Neural crest cell (in vitro differentiated cells): Measurements from ENCODE around the gene NHLRC4. TPM values are rescaled to one million over a fixed set of nuclear protein-coding genes. Genes with fewer than 3 reads are reported as not detected.
A peak's percentile ranks its signal among the peaks of the same experiment; 100 is the strongest.

Source experiments
- DNase-seq: peaks from one replicate; pipeline ENCODE4 v3.0.0; 2021; ENCODE audit warnings: low read depth, mixed read lengths, low spot score
- H3K27ac Mint-ChIP-seq: one replicate; pipeline ENCODE4 v1.8.0; 2021; ENCODE audit warnings: mild to moderate bottlenecking, mixed read lengths; ENCODE audit not compliant: unreplicated experiment
- H3K27me3 Mint-ChIP-seq: 2 replicates; pipeline ENCODE4 v1.8.0; 2021; ENCODE audit warnings: low read depth, mild to moderate bottlenecking, mixed read lengths
- H3K36me3 Mint-ChIP-seq: 2 replicates; pipeline ENCODE4 v1.8.0; 2021; ENCODE audit warnings: low read depth, mild to moderate bottlenecking, mixed read lengths
- H3K4me1 Mint-ChIP-seq: 2 replicates; pipeline ENCODE4 v1.8.0; 2021; ENCODE audit warnings: mixed read lengths
- H3K4me3 Mint-ChIP-seq: one replicate; pipeline ENCODE4 v1.8.0; 2021; ENCODE audit warnings: mild to moderate bottlenecking, mixed read lengths
- H3K9me3 Mint-ChIP-seq: 2 replicates; pipeline ENCODE4 v1.8.0; 2021; ENCODE audit warnings: mixed read lengths
- CTCF ChIP-seq: fragments of 200-600 bp; sonication (generic); conservative IDR thresholded peaks from 2 replicates; pipeline ENCODE4 v1.5.0; 2021; ENCODE audit warnings: antibody characterized with exemption, mild to moderate bottlenecking
- total RNA-seq: library from RNA; stranded (reverse); gene quantifications from 2 replicates; pipeline ENCODE4 v1.2.1, GENCODE V29; 2021

Gene NHLRC4
- total RNA-seq, 1 donor from 2014 or later, result 0.86 TPM

- peaks cover 10% of the 10 kb centered on the region for H3K4me1 Mint-ChIP-seq
- no peak for DNase-seq
Measured at GRCh38 chr16:554640-555365, 12.0 kb upstream of the NHLRC4 start.

DNA sequence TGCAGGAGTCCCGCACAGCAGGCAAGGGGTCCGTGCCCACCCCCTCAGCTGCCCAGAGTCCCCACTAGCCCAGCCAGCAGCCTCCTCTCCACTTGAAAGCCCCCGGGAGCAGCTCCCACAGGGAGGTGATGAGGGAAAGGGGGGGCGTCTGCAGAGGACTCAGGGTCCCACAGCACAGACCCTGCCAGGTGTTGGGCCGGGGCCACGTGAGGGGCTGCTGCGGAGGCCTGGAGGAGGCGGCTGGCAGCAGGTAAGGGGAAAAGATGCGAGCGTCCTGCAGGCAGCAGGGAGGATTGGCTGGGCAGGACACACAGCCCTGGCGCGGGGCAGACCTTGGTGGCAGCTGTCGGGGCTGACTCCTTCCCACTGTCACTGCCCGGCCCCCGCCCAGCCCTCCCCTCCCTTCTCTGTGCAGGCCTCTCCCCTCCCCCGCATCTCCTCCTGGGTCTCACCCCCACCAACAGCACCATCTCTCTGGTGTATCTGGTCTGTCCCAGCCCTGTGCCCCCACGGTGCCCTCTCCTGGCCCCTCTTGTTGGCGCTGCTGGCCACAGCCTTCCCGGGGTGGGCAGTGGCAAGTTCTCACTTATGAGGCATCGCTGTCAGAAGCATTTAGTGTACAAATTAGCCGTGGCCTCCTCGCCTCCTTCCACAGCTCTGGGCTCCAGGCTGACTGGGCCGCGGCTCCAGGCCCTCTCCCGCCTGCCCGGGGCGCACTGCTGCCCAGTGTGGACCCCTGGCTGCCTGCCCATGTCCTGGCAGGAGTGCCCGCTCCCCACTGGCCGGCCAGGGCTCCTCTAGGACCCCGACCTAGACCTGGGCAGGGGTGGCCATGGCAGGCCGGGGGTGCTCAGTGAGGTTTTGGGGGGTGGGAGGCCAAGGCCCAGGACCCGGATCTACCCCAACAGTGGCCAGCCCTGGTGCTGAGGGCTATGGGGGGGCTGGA is 11.0 kb upstream of the NHLRC4 start:
- Mint-ChIP-seq H3K4me3 (no peak overlapping the region), H3K9me3 (no peaks in the 10 kb centered on the region), H3K36me3 (no peaks in the 10 kb centered on the region), H3K27me3 (peaks cover 22% of the 10 kb centered on the region), H3K27ac (no peak overlapping the region), H3K4me1 (peaks cover 10% of the 10 kb centered on the region)
- no peak for TF ChIP-seq CTCF
- DNase-seq, result no peak

More at GRCh38 chr16:554640-555365, 12.0 kb upstream of the NHLRC4 start:
- no peaks in the 10 kb centered on the region for H3K36me3 Mint-ChIP-seq
- no peak overlapping the region for H3K27ac Mint-ChIP-seq
- H3K9me3 Mint-ChIP-seq, result no peaks in the 10 kb centered on the region
- H3K4me3 Mint-ChIP-seq, result peak overlapping the region; percentile 53
- H3K27me3 Mint-ChIP-seq, result peaks cover 22% of the 10 kb centered on the region
- TF ChIP-seq CTCF, result no peak

GRCh38 chr16:556474-557173 is 10.2 kb upstream of the NHLRC4 start:
- no peaks in the 10 kb centered on the region for H3K36me3 Mint-ChIP-seq
- TF ChIP-seq CTCF, result no peak
- DNase-seq, result no peak
- no peak overlapping the region for H3K27ac Mint-ChIP-seq
- H3K27me3 Mint-ChIP-seq, result peaks cover 27% of the 10 kb centered on the region
- H3K9me3 Mint-ChIP-seq, result no peaks in the 10 kb centered on the region
- peaks cover 10% of the 10 kb centered on the region for H3K4me1 Mint-ChIP-seq
- no peak overlapping the region for H3K4me3 Mint-ChIP-seq

GRCh38 chr16:557463-558297 is 9.1 kb upstream of the NHLRC4 start:
- Mint-ChIP-seq H3K4me3 (no peak overlapping the region), H3K36me3 (no peaks in the 10 kb centered on the region), H3K4me1 (peaks cover 10% of the 10 kb centered on the region), H3K9me3 (no peaks in the 10 kb centered on the region), H3K27ac (no peak overlapping the region), H3K27me3 (peaks cover 38% of the 10 kb centered on the region)
- no peak for DNase-seq
- no peak for TF ChIP-seq CTCF
